Activated CD4-positive, alpha-beta T cell treated with anti-CD3 and anti-CD28 coated beads, Interleukin-2, amount 10 ng/mL, durations not matched to agents 7 days and 5 days (primary cell): ENCODE data around the gene VPS72. TPM values are rescaled to one million over a fixed set of nuclear protein-coding genes. Genes with fewer than 3 reads are reported as not detected.

Experiments used
- CTCF ChIA-PET: fragments of 350-600 bp; sonication (Branson Sonifier 250); formaldehyde crosslinking; loops from one replicate; lab custom pipeline; 2021; ENCODE audit warnings: antibody characterized with exemption; lab: Charles Lee
- POLR2A ChIA-PET: fragments of 350-600 bp; sonication (Branson Sonifier 250); formaldehyde crosslinking; loops from one replicate; lab custom pipeline; 2021; ENCODE audit warnings: antibody characterized with exemption; lab: Charles Lee
- DNase-seq: peaks from one replicate; pipeline ENCODE4 v3.0.0-alpha.2; 2020
- H3K27ac Mint-ChIP-seq: one replicate; pipeline ENCODE4 v1.8.0; 2021; ENCODE audit warnings: mild to moderate bottlenecking, moderate library complexity, mixed read lengths
- H3K27me3 Mint-ChIP-seq: one replicate; pipeline ENCODE4 v1.8.0; 2021; ENCODE audit warnings: mixed read lengths
- H3K36me3 Mint-ChIP-seq: one replicate; pipeline ENCODE4 v1.8.0; 2021; ENCODE audit warnings: low read depth, mixed read lengths
- H3K4me1 Mint-ChIP-seq: one replicate; pipeline ENCODE4 v1.8.0; 2021; ENCODE audit warnings: mixed read lengths
- H3K4me3 Mint-ChIP-seq: one replicate; pipeline ENCODE4 v1.8.0; 2021; ENCODE audit warnings: mild to moderate bottlenecking, moderate library complexity, mixed read lengths
- H3K9me3 Mint-ChIP-seq: one replicate; pipeline ENCODE4 v1.8.0; 2021; ENCODE audit warnings: mixed read lengths
- total RNA-seq, 2 experiments: library from RNA; stranded (reverse); gene quantifications; one replicate each; pipeline ENCODE4 v1.2.3, GENCODE V29; 2021

The VPS72 gene
- total RNA-seq, 2 experiments from 2014 or later, result 77.1 to 79.6 TPM

- peaks cover 5% of the 10 kb centered on the region for H3K27me3 Mint-ChIP-seq
- DNase-seq, result no peak
- no peak overlapping the region for H3K27ac Mint-ChIP-seq
- no peaks in the 10 kb centered on the region for H3K36me3 Mint-ChIP-seq
- no peak overlapping the region for H3K4me3 Mint-ChIP-seq
- ChIA-PET CTCF (interaction anchor here (1.0 to 2.9 kb wide), 6 partner anchors 8 to 38 kb away, joined by 4 to 11 read pairs (median 4); partner anchors contain the start of gene TNFAIP8L2), POLR2A (interaction anchor here (0.6 kb wide), 1 partner anchor 11 kb away, joined by 4 read pairs; the partner anchor contains the start of gene SEMA6C)
- H3K9me3 Mint-ChIP-seq, result no peaks in the 10 kb centered on the region
- H3K4me1 Mint-ChIP-seq, result peaks cover 18% of the 10 kb centered on the region
Measured at GRCh38 chr1:151135433-151136385, 54.3 kb downstream of the VPS72 start.

- POLR2A ChIA-PET, result no interaction called here
- Mint-ChIP-seq H3K27ac (no peak overlapping the region), H3K4me1 (peaks cover 21% of the 10 kb centered on the region), H3K9me3 (no peaks in the 10 kb centered on the region), H3K36me3 (no peaks in the 10 kb centered on the region), H3K27me3 (peaks cover 9% of the 10 kb centered on the region), H3K4me3 (no peak overlapping the region)
- no peak for DNase-seq
- CTCF ChIA-PET, result interaction anchor here (0.5 to 2.9 kb wide), 7 partner anchors 9 to 116 kb away, joined by 3 to 11 read pairs (median 4); partner anchors contain the start of gene TNFAIP8L2
Measured at GRCh38 chr1:151134991-151135390, 55.0 kb downstream of the VPS72 start.

GRCh38 chr1:151134396-151134795, 55.6 kb downstream of the VPS72 start:
- Mint-ChIP-seq H3K36me3 (no peaks in the 10 kb centered on the region), H3K27me3 (peaks cover 9% of the 10 kb centered on the region), H3K27ac (no peak overlapping the region), H3K9me3 (no peaks in the 10 kb centered on the region), H3K4me3 (no peak overlapping the region), H3K4me1 (peaks cover 21% of the 10 kb centered on the region)
- DNase-seq, result no peak
- CTCF ChIA-PET, result interaction anchor here (0.5 to 2.9 kb wide), 6 partner anchors 9 to 116 kb away, joined by 3 to 11 read pairs (median 4); no protein-coding TSS in a partner anchor
- POLR2A ChIA-PET, result no interaction called here

GRCh38 chr1:151133018-151133806, 56.8 kb downstream of the VPS72 start:
- no peak overlapping the region for H3K4me3 Mint-ChIP-seq
- H3K36me3 Mint-ChIP-seq, result no peaks in the 10 kb centered on the region
- no peak for DNase-seq
- peaks cover 9% of the 10 kb centered on the region for H3K27me3 Mint-ChIP-seq
- CTCF ChIA-PET, result interaction anchor here (0.6 to 2.9 kb wide), 7 partner anchors 9 to 82 kb away, joined by 3 to 11 read pairs (median 3); partner anchors contain the start of gene TNFAIP8L2
- H3K4me1 Mint-ChIP-seq, result peaks cover 21% of the 10 kb centered on the region
- no peaks in the 10 kb centered on the region for H3K9me3 Mint-ChIP-seq
- POLR2A ChIA-PET, result no interaction called here
- H3K27ac Mint-ChIP-seq, result no peak overlapping the region

- Mint-ChIP-seq H3K36me3 (no peaks in the 10 kb centered on the region), H3K9me3 (no peaks in the 10 kb centered on the region), H3K4me1 (peaks cover 21% of the 10 kb centered on the region), H3K4me3 (no peak overlapping the region), H3K27me3 (peaks cover 9% of the 10 kb centered on the region), H3K27ac (peak overlapping the region; percentile 19)
- ChIA-PET POLR2A (no interaction called here), CTCF (interaction anchor here (1.5 to 2.9 kb wide), 2 partner anchors 24 to 33 kb away, joined by 3 to 11 read pairs; partner anchors contain the start of gene TNFAIP8L2)
- no peak for DNase-seq
Measured at GRCh38 chr1:151132335-151133017, 57.5 kb downstream of the VPS72 start.

- ChIA-PET CTCF (interaction anchor here (0.9 to 1.1 kb wide), 2 partner anchors 10 to 96 kb away, joined by 3 to 4 read pairs; no protein-coding TSS in a partner anchor), POLR2A (interaction anchor here (0.6 kb wide), 1 partner anchor 58 kb away, joined by 10 read pairs; no protein-coding TSS in a partner anchor)
- Mint-ChIP-seq H3K9me3 (no peaks in the 10 kb centered on the region), H3K27ac (peak overlapping the region; percentile 81), H3K4me3 (peak overlapping the region; percentile 60), H3K27me3 (peaks cover 9% of the 10 kb centered on the region), H3K36me3 (no peaks in the 10 kb centered on the region), H3K4me1 (peaks cover 21% of the 10 kb centered on the region)
- DNase-seq, result no peak
Measured at GRCh38 chr1:151131701-151132334, 58.2 kb downstream of the VPS72 start.

GRCh38 chr1:151130987-151131586, 58.9 kb downstream of the VPS72 start:
- CTCF ChIA-PET, result interaction anchor here (0.9 to 1.9 kb wide), 3 partner anchors 11 to 97 kb away, joined by 3 to 6 read pairs (median 4); no protein-coding TSS in a partner anchor
- peaks cover 16% of the 10 kb centered on the region for H3K4me1 Mint-ChIP-seq
- no peaks in the 10 kb centered on the region for H3K9me3 Mint-ChIP-seq
- H3K27ac Mint-ChIP-seq, result peak overlapping the region; percentile 81
- POLR2A ChIA-PET, result no interaction called here
- H3K27me3 Mint-ChIP-seq, result peaks cover 9% of the 10 kb centered on the region
- H3K4me3 Mint-ChIP-seq, result peak overlapping the region; percentile 60
- no peaks in the 10 kb centered on the region for H3K36me3 Mint-ChIP-seq
- DNase-seq, result peak; percentile 82

GRCh38 chr1:151128800-151129199, 61.2 kb downstream of the VPS72 start:
- Mint-ChIP-seq H3K36me3 (peaks cover 2% of the 10 kb centered on the region), H3K9me3 (no peaks in the 10 kb centered on the region), H3K27ac (no peak overlapping the region), H3K4me1 (peaks cover 13% of the 10 kb centered on the region), H3K4me3 (no peak overlapping the region), H3K27me3 (peaks cover 9% of the 10 kb centered on the region)
- ChIA-PET POLR2A (interaction anchor here (0.6 kb wide), 1 partner anchor 61 kb away, joined by 8 read pairs; the partner anchor contains the start of gene VPS72), CTCF (interaction anchor here (0.6 to 1.0 kb wide), 3 partner anchors 13 to 96 kb away, joined by 3 to 4 read pairs (median 3); partner anchors contain the start of gene TNFAIP8L2)
- DNase-seq, result no peak

Other genes with a start within 250 kb of the VPS72 start
- 100 to 1,000 TPM; 173 to 192 TPM for gene CERS2, start 215.4 kb downstream of the VPS72 start, total RNA-seq
- under 1 TPM in 1 of 2 experiments, not detected in 1; 0.10 TPM for gene ANXA9, start 207.9 kb downstream of the VPS72 start, total RNA-seq
- 10 to 100 TPM; 23.9 to 24.3 TPM for gene MINDY1, start 183.3 kb downstream of the VPS72 start, total RNA-seq
- 10 to 100 TPM; 18.8 to 19.1 TPM for gene PRUNE1, start 181.7 kb downstream of the VPS72 start, total RNA-seq
- gene BNIPL, start 153.6 kb downstream of the VPS72 start, total RNA-seq, result 1 to 10 TPM in 1 of 2 experiments, under 1 TPM in 1; 0.99 to 1.5 TPM
- 1 to 10 TPM in 1 of 2 experiments, under 1 TPM in 1; 0.62 to 1.3 TPM for gene C1orf56, start 142.4 kb downstream of the VPS72 start, total RNA-seq
- gene CDC42SE1, start 130.6 kb downstream of the VPS72 start, total RNA-seq, result 100 to 1,000 TPM; 350 to 360 TPM
- 1 to 10 TPM; 3.6 to 4.7 TPM for gene MLLT11, start 129.8 kb downstream of the VPS72 start, total RNA-seq
- 10 to 100 TPM; 28.1 to 30.9 TPM for gene GABPB2, start 119.4 kb downstream of the VPS72 start, total RNA-seq
- 1 to 10 TPM; 3.8 TPM for gene SEMA6C, start 43.6 kb downstream of the VPS72 start, total RNA-seq
- gene TNFAIP8L2, start 33.5 kb downstream of the VPS72 start, total RNA-seq, result 10 to 100 TPM; 33.7 to 38.4 TPM
- gene LYSMD1, start 24.3 kb downstream of the VPS72 start, total RNA-seq, result 1 to 10 TPM; 4.0 to 4.9 TPM
- 10 to 100 TPM; 63.7 to 70.9 TPM for gene SCNM1, start 24.1 kb downstream of the VPS72 start, total RNA-seq
- 1 to 10 TPM; 2.0 to 2.7 TPM for gene TMOD4, start 14.2 kb downstream of the VPS72 start, total RNA-seq
- gene PIP5K1A, start 8.4 kb upstream of the VPS72 start, total RNA-seq, result 10 to 100 TPM; 61.6 to 63.4 TPM
- gene PSMD4, start 64.5 kb upstream of the VPS72 start, total RNA-seq, result 100 to 1,000 TPM; 170 to 190 TPM
- gene ZNF687, start 92.1 kb upstream of the VPS72 start, total RNA-seq, result 10 to 100 TPM; 27.4 to 27.7 TPM
- 10 to 100 TPM; 62.8 to 69.5 TPM for gene PI4KB, start 137.2 kb upstream of the VPS72 start, total RNA-seq
- 10 to 100 TPM; 69.7 to 76.4 TPM for gene RFX5, start 157.1 kb upstream of the VPS72 start, total RNA-seq
- not detected for gene SELENBP1, start 182.5 kb upstream of the VPS72 start, total RNA-seq
- 100 to 1,000 TPM; 290 to 303 TPM for gene PSMB4, start 209.4 kb upstream of the VPS72 start, total RNA-seq